GM21360 (cell line): Measurements from ENCODE around the gene RASA1.
"Not testable (repeated sequence)": the region's sequence is repeated elsewhere in the genome, so short reads cannot be mapped to it uniquely, and the experiment has no call there.

ENCODE experiments used
- ATAC-seq: cut with Tn5 transposase; IDR thresholded peaks from one replicate; pipeline ENCODE4 v1.9.1; 2021; ENCODE audit warnings: mild to moderate bottlenecking, moderate library complexity; ENCODE audit not compliant: unreplicated experiment

Gene RASA1

DNA sequence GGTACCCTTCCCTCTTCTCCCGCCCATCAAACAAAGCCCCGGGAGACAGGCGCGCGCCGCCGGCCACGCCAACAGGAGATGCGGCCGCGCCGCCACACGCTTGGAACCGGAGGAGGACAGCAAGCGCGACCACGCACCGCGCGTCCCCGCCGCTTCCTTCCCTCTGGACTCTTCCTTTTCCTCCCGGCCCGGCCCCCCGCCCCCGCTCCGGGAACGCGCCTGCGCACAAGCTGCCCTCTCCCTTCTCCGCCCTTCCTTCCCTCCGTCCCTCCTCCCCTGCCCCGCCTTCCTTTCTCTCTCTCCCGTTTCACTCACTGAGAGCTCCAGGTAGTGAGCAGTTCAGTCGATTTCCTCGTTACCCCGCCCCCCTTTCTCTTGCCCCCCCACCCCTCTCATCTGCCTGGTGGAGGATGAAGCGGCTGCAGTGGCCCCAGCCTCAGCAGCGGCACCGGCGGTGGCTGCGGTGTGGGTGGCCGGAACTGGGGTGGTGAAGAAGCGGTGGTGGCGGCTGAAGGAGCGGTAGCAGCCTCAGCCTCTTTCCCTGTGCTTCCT is at the start of gene RASA1:
Gene RASA1, plus strand, starts transcription at position 310 of the 552 bp plus-strand sequence. CDS start 569 bp downstream, outside the sequence.
- peak; percentile 46 for ATAC-seq

DNA sequence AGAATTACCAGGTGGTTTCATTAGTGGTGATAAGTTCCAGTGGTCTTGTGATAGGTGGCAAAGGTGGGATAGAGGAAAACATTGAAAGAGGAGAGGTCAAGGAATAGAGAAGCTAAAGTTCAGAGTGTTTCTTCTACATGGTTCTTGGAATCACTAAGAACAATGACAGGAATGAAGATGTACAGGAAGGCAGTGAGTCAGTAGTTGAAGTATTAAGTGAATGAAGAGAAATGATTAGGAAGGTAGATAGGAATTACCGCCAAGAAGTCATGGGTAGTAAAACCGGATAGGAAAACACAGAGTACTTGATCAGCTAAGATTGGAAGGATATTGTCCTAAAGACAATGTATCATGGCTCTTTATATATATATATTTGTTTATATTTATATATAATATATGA is 37.9 kb upstream of the RASA1 start:
- ATAC-seq: no peak

DNA sequence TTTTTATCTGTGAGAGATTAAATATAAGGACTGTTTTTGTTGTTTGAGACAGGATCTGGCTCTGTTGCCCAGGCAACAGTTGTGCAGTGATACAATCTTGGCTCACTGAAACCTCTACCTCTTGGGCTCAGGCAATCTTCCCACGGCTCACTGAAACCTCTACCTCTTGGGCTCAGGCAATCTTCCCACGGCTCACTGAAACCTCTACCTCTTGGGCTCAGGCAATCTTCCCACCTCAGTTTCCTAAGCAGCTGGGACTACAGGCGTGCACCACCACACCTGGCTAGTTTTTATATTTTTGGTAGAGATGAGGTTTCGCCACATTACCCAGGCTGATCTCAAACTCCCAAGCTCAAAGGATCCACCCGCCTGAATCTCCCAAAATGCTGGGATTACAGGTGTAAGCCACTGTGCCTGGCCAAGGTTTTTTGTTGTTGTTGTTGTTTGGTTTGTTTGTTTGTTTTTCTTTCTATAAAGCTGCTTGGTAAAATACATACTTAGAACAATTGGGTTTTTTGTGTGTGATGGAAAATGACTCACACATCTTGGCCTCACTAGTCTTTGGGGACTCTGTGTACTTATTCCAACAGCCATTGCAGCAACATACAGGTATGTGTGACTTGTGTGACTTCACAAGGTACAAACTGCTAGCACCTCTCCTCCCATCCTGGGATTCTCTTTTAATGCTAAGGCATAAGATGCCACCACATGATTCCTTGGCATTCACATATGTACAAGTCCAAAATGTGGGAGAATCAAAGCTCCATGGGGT is 36.5 kb upstream of the RASA1 start:
- peak; percentile 95 for ATAC-seq

DNA sequence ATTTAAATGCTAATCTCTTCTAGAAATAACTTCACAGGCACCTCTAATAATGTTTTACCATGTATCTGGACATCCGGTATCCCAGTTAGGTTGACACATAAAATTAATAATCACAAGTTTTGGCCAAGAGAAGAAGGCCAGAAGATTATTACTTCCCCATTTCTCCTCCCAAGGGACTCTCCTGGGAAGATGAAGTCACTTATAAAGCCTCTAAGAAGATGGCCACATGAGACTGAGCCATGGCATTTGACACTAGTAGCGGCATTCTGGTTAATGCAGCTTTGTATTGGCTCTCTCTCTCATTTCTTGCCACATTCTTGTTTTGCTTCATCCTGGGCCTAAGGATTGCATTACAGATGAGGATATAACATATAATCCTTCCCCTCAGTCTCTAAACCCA is 34.5 kb upstream of the RASA1 start:
- ATAC-seq: no peak

DNA sequence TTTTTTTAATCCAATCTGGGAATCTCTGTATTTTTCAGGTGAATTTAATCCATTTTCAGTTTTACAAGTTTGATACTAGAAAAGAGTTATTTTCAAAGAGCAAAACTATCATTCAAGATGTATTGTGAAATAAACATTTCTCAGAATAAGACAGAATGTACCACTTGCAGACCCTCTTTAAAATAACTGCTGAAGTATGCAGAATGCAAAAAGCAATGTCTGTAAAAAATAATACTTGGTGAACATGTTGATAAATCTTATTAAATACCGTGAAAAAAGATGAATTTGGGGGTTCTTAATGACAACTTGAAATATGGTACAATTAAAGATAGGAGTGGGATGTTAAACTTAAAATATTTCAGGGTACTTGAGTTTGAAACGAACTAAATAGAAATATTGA is 26.1 kb upstream of the RASA1 start:
- no peak for ATAC-seq

DNA sequence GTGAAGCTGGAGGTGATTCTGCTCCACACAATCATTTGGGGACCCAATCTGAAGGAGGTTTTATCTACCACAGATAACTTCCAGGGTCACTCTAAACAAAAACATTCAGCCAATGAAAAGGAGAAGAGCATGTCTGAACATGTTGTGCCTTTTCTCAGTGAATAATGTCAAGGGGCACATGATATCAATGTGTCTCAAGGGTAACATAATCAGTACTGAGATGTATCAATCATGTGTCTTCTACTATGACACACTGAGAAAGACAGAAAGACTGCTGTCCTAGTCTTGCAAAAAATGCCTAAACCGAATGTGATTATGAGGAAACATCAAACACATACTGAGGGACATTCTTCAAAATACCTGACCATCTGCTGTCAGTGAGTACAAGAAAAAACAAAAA is 25.4 kb upstream of the RASA1 start:
- ATAC-seq: no peak

DNA sequence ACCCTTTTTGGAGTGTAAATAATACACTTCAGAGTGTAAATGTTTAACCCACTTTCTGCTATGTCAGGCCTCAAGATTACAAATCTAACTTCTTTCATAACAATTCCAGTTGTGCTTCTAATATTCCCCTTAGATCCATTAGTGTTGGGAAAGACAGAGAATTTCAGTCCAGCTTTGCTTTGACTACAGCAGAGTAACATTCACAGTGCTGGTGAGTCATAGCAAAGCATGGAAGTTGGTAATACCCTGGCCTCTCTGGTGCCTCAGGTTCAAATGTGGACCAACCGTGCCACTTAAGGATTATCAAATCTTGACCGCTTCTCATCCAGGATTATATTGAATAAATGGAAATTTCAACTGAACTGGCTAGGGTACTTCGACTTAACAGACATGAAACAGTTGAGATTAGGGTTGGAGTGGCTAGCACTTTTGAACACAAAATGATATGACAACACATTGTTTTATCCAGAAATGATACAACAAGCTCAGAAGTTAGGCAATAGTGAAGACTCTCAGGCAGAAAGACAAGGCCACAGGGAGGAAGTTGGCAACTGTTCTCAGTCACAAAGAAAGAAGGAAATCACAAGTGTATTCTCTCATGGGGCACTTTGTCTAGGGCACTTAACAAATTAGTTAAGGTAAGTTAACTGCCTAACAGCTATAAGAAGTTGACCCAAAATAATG is 24.4 kb upstream of the RASA1 start:
- ATAC-seq: no peak

DNA sequence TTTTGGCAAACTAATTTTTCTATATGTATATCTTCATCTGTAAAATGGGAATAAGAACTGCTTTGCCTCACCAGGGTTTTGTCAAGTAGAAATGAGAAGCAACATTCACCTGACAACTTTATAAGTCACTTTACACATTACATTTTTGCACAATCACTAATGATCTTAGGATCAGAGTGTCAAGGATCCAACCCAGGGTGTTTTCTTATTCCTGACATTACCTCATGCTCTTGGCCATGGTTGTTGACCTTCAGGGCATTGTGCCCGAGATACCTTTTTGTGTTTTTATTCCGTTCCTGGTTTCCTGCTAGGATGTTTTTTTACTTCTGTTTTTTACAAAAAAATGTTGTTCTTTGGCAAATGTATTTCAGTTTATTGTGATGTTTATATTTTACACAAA is 22.2 kb upstream of the RASA1 start:
- ATAC-seq: no peak

DNA sequence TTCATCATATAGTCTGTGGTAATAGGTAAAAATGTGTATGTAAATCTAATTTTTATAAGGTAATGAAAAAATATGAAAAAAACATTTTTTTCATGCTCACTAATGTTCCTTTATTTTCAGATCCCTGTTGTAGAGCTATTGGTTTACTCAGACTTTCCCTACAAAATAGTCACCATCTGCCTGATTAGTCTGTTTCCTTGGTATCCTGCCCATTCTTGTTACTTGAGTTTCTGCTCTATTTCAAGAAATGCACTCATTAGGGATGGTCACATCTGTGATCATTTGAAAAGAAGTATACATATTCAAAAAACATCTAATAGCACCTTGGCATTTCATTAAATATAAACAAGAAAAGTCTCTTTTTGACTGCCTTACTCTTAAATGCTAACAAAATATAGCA is 21.6 kb upstream of the RASA1 start:
- ATAC-seq: no peak

DNA sequence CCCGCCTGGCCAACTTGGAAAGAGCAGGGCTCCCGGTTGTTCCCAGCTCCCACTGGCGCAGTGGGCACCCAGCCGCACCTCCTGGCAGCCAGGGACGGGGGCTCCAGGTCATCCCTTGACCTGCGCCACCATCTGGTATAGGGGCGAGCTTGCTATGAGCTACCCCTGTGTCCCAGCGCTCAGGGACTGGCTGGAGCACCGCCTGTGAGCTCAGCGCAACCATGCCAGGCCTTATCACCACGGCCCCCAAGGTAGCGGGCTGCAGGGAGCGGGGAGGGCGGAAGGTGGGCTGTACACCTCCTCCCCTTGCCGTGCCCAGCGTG is 15.4 kb upstream of the RASA1 start:
- no peak for ATAC-seq

DNA sequence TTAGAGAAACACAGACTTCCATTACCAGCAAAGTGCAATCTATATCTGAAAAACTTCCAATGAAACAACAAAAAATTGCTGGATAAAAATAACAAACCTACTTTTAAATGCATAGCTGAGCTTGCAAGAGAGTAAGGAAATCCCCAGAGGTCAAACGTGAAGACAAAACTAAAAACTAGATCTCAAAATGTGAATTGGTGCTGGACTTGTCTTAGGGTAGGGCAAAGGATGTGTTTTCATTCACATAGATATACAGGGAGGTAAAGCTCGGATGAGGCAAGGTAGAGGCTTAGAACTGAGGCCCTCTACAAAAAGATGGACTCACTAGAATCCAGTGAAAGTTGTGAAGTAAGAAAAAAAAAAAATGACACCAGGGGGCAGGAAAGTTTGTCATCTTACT is 13.6 kb upstream of the RASA1 start:
- no peak for ATAC-seq

DNA sequence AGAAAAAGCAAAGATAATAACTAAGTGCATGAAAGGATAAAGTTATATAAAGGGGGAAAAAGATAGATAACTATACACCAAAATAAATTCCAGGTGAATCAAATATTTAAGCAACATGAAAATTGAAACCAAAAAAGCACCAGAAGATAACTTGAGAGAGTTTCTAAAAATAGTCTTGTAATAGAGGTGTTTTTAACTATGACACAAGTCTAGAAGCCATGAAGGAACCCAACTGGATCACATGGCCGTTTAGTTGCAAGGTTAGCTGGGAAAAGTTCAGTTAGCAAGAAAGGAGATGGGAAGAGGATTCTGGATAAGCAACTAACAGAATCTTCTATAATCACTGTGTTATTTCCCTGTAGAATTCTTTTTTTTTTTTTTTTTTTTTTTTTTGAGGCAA is 9.2 kb upstream of the RASA1 start:
- ATAC-seq: no peak

DNA sequence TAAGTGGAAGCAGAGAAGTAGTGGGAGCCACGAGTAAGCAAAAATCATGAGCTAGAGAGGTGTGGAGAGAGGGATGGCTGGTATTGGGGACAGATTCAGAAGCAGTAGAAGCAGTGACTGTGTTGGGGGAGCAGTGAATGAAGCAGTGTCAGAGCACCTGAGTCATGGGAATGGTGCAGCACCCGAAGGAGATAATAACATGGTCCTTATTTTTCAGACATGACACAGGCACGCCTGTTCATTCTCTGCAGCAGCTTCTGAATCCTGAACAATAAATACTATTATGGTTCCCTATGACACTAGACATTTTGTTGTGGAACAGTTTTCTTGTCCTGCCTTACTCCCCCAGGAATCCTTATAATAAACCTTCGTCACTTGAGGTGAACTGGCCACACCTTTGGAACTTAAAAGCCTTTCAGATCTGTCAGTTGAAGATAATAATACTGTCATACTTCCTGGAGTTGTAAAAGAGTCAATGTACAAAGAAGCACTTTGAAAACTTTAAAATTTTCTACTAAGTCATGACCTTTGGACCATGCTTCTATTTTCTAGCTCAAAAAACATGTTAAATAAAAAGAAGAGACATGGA is 7.0 kb upstream of the RASA1 start:
- ATAC-seq: no peak

DNA sequence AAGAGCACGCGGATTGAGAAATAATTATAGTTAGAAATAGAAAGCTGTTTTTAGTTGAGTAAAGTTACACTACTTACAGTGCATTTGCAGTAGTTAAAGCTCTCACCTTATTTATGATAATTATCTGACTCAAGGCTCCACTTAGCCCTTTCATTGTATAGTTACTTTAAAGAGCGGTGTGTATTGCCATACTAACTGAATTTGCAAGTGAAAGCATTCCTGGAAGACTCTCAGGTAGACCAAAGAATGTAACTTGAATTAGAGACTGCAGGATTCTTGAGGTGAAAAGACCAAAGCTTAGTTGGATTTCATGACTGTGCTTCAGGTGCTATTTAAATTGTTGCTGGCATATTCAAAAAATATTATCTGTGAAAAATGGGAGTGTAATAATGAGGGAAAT is 4.2 kb upstream of the RASA1 start:
- no peak for ATAC-seq

DNA sequence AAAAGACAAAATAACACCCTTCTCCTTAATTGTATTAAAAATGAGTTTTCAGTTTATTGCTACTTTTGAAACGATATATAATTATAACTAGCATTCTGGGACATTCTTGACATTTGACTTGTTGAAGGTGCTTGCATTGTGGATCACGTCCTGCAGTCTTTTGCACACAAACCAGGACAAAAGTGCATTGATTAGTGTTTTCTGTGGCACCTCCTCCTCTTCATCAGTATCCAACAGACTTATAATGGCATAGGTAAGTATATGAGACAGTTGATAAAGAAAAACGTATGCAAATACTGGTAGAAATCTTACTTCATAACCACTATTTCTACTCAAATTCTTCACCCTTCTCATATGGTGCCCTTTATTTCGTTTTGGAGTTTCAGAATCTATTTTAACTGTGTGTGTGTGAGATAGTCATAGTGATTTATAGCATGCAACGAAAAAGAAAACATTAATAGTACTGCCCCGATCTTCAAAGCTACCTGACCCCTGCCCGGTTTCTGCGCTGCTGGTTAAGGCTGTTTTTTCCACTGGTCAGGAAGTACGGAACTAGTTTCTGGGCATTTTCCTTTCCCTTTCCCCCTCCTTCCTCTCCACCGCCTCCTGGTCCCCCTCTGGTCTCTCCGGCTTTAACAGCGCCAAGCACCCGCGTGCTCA is 639 bp upstream of the RASA1 start:
- ATAC-seq: peak; percentile 22

DNA sequence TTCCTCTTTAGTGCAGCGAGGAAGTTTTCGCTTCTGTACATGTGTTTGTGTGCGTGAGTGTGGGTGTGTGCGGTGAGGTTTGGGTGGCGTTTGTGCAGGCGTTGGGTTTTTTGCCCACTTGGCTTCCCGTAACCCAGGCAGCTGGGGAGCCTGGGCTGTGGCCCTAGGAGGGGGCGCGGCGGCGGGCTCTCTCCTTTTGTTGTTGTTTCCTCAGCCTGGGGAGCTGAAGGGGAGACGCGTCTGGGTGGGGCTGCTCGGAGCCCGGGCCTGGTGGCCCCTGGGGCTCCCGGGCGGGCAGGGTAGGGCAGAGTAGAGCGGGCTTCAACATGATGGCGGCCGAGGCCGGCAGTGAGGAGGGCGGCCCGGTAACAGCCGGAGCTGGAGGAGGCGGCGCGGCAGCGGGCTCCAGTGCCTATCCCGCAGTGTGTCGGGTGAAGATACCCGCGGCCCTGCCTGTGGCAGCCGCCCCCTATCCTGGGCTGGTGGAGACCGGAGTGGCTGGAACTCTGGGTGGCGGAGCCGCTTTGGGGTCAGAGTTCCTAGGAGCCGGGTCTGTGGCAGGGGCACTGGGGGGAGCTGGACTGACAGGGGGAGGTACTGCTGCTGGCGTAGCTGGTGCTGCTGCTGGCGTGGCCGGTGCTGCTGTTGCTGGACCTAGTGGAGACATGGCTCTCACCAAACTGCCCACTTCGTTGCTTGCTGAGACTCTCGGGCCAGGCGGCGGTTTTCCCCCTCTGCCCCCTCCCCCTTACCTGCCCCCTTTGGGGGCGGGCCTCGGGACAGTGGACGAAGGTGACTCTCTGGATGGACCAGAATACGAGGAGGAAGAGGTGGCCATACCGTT is 665 bp downstream of the RASA1 start:
- ATAC-seq: peak; percentile 47

DNA sequence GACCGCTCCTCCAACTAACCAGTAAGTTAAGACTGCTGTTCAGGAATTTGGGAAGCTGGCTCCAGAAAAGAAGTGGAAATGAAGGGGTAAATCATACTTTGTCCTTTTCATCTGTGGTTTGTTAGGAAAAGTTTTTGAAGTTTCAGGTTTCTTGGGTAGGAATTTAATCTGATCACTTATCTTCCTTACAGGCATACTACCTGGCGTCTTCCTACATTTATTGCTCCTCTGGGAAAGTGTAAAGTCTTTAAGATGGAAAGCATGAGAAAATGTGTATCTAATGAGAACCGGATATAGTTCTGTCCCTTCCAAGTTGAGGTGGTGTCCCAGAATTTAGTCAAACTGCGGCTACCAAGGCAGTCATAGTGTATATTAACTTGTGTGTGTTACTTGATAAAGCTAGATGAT is 1.3 kb downstream of the RASA1 start:
- ATAC-seq: no peak

DNA sequence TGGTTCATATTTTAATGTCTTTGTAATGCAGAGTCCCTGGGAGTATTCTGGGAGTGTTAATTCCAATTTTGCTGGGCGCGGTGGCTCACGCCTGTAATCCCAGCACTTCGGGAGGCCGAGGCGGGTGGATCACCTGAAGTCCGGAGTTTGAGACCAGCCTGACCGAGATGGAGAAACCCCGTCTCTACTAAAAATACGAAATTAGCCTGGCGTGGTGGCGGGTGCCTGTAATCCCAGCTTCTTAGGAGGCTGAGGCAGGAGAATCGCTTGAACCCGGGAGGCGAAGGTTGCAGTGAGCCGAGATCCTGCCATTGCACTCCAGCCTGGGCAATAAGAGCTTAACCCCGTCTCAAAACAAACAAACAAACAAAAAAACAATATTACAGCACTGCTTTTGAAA is 3.2 kb downstream of the RASA1 start:
- not testable (repeated sequence) for ATAC-seq

DNA sequence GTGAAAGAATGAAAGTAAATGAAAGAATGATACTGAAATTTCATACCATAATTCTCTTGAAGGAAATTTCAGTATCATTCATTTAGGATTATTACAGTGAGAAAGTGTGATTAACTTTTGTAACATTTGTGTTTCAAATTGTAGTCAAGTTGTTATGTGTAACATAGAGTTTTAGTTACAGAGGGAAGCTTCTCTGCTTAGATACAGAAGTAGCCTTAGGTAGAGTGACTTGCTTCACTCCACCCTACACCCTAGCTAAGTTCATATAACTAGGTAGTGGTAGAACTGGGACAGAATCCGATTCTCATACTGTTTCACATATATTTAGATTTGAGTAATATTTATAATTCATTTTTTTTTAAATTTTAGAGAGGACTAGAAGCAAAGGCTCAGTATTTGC is 9.0 kb downstream of the RASA1 start:
- ATAC-seq: no peak

DNA sequence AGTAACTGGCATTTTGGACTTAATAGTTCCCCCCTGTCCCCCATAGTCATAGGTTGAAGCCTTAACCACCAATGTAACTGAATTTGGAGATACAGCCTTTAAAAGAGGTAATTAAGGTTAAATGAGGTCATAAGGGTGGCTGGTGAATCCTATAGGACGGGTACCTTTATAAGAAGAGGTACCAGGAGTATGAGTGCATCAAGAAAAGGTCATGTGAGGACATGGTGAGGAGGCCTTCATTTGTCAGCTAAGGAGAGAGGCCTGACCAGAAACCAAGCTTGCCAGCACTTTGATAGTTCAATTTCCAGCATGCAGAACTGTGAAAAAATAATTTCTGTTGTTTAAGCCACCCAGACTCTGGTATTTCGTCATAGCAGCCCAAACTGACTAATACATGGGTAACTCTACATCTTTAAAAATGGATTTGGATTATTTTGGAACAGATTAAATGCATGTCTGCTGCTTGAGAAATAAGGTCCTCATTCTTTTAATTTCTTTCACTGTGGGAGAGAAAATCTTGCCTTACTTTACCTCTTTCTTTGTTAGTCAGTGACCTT is 9.7 kb downstream of the RASA1 start:
- no peak for ATAC-seq
